Type B pancreatic cell (in vitro differentiated cells): ENCODE data around the gene EXOC1. TPM values are rescaled to one million over a fixed set of nuclear protein-coding genes. Genes with fewer than 3 reads are reported as not detected.
A peak's percentile ranks its signal among the peaks of the same experiment; 100 is the strongest.

ENCODE experiments used
- DNase-seq: peaks from one replicate; pipeline ENCODE4 v3.0.0; 2021; ENCODE audit warnings: mixed read lengths; ENCODE audit not compliant: unreplicated experiment; ENCODE audit errors: extremely low spot score
- H3K27ac Mint-ChIP-seq: 2 replicates; pipeline ENCODE4 v1.8.0; 2021; ENCODE audit warnings: mild to moderate bottlenecking, mixed read lengths
- H3K27me3 Mint-ChIP-seq: 2 replicates; pipeline ENCODE4 v1.8.0; 2021; ENCODE audit warnings: mixed read lengths
- H3K36me3 Mint-ChIP-seq: 2 replicates; pipeline ENCODE4 v1.8.0; 2021; ENCODE audit warnings: mixed read lengths
- H3K4me1 Mint-ChIP-seq: one replicate; pipeline ENCODE4 v1.8.0; 2021; ENCODE audit warnings: mixed read lengths; ENCODE audit not compliant: unreplicated experiment
- H3K4me3 Mint-ChIP-seq: 2 replicates; pipeline ENCODE4 v1.8.0; 2021; ENCODE audit warnings: mild to moderate bottlenecking, mixed read lengths
- H3K9me3 Mint-ChIP-seq: 2 replicates; pipeline ENCODE4 v1.8.0; 2021; ENCODE audit warnings: mixed read lengths
- CTCF ChIP-seq: fragments of 200-600 bp; sonication (generic); conservative IDR thresholded peaks from 2 replicates; pipeline ENCODE4 v1.5.0; 2021; ENCODE audit warnings: antibody characterized with exemption, mild to moderate bottlenecking
- total RNA-seq: library from RNA; stranded (reverse); gene quantifications from 2 replicates; pipeline ENCODE4 v1.2.1, GENCODE V29; 2021; ENCODE audit warnings: low replicate concordance

The EXOC1 gene
- total RNA-seq, 1 donor from 2014 or later, result 29.0 TPM

- H3K4me1 Mint-ChIP-seq, result no peaks in the 10 kb centered on the region
- DNase-seq, result no peak
- no peaks in the 10 kb centered on the region for H3K9me3 Mint-ChIP-seq
- peaks cover 6% of the 10 kb centered on the region for H3K36me3 Mint-ChIP-seq
- TF ChIP-seq CTCF, result no peak
- no peaks in the 10 kb centered on the region for H3K27me3 Mint-ChIP-seq
- no peak overlapping the region for H3K27ac Mint-ChIP-seq
- no peak overlapping the region for H3K4me3 Mint-ChIP-seq
These were observed 52.9 kb downstream of the EXOC1 start for GRCh38 chr4:55906323-55906722.

- Mint-ChIP-seq H3K36me3 (peaks cover 6% of the 10 kb centered on the region), H3K4me3 (no peak overlapping the region), H3K27ac (peak overlapping the region; percentile 46), H3K4me1 (no peaks in the 10 kb centered on the region), H3K9me3 (no peaks in the 10 kb centered on the region), H3K27me3 (no peaks in the 10 kb centered on the region)
- no peak for TF ChIP-seq CTCF
- DNase-seq, result no peak
These were observed 53.5 kb downstream of the EXOC1 start for GRCh38 chr4:55906989-55907388.

- TF ChIP-seq CTCF, result no peak
- no peak overlapping the region for H3K4me3 Mint-ChIP-seq
- no peaks in the 10 kb centered on the region for H3K4me1 Mint-ChIP-seq
- DNase-seq, result no peak
- H3K27ac Mint-ChIP-seq, result peak overlapping the region; percentile 46
- H3K9me3 Mint-ChIP-seq, result no peaks in the 10 kb centered on the region
- peaks cover 3% of the 10 kb centered on the region for H3K36me3 Mint-ChIP-seq
- no peaks in the 10 kb centered on the region for H3K27me3 Mint-ChIP-seq
These were observed 54.0 kb downstream of the EXOC1 start for GRCh38 chr4:55907469-55907868.

GRCh38 chr4:55910140-55910539 is 56.7 kb downstream of the EXOC1 start:
- H3K27me3 Mint-ChIP-seq, result no peaks in the 10 kb centered on the region
- no peak for DNase-seq
- H3K36me3 Mint-ChIP-seq, result peaks cover 3% of the 10 kb centered on the region
- H3K27ac Mint-ChIP-seq, result no peak overlapping the region
- H3K4me3 Mint-ChIP-seq, result no peak overlapping the region
- no peak for TF ChIP-seq CTCF
- H3K9me3 Mint-ChIP-seq, result no peaks in the 10 kb centered on the region
- H3K4me1 Mint-ChIP-seq, result no peaks in the 10 kb centered on the region

GRCh38 chr4:55912249-55912648 is 58.8 kb downstream of the EXOC1 start:
- H3K36me3 Mint-ChIP-seq, result no peaks in the 10 kb centered on the region
- H3K27ac Mint-ChIP-seq, result no peak overlapping the region
- no peak overlapping the region for H3K4me3 Mint-ChIP-seq
- no peaks in the 10 kb centered on the region for H3K9me3 Mint-ChIP-seq
- no peaks in the 10 kb centered on the region for H3K4me1 Mint-ChIP-seq
- TF ChIP-seq CTCF, result no peak
- DNase-seq, result no peak
- no peaks in the 10 kb centered on the region for H3K27me3 Mint-ChIP-seq

GRCh38 chr4:55920571-55920970 is 67.1 kb downstream of the EXOC1 start:
- no peak for TF ChIP-seq CTCF
- peaks cover 5% of the 10 kb centered on the region for H3K9me3 Mint-ChIP-seq
- DNase-seq, result no peak
- no peaks in the 10 kb centered on the region for H3K27me3 Mint-ChIP-seq
- H3K4me1 Mint-ChIP-seq, result no peaks in the 10 kb centered on the region
- no peak overlapping the region for H3K27ac Mint-ChIP-seq
- no peaks in the 10 kb centered on the region for H3K36me3 Mint-ChIP-seq
- no peak overlapping the region for H3K4me3 Mint-ChIP-seq
